ENCODE data around the gene STATH.

The STATH gene, protein sequence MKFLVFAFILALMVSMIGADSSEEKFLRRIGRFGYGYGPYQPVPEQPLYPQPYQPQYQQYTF

DNA sequence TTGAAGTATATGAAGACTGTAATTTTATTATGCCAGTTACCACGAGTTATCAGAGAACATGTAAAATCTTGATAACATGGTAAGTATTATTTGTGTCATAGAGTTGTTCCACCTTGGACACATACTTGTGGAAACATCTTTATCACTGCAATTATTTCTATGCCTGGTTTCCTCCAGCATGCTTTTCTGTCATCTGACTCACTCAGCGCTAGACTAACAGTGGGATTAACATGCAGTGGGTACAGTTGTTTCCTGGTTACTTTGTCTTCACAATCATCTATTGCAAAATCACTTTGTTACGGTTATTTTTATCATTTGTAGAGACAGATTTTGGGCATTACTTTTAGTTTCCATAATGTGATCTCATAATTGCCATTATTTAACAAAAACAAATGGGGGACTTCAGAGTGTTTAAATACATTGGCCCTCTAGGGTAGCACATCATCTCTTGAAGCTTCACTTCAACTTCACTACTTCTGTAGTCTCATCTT is at the start of gene STATH:
STATH (plus strand) TSS at position 441 of the 491 bp plus-strand sequence. CDS start 2,472 bp downstream, outside the sequence.
- H3K9ac ChIP-seq (ENCODE audit: low read length), result no peak within 1 kb of the TSS
- no peaks in the 10 kb centered on the region for H3K27me3 ChIP-seq (replicated peaks; ENCODE audit: control insufficient read depth, insufficient read depth, low read length)
- DNase-seq (ENCODE audit: low read depth), result peak; percentile 34
- H3K9me3 ChIP-seq (ENCODE audit: control insufficient read depth, low read length), result no peaks in the 10 kb centered on the region
- no peaks in the 10 kb centered on the region for H3K36me3 ChIP-seq (ENCODE audit: control insufficient read depth, insufficient read depth, low read length, severe bottlenecking)
- no peaks in the 10 kb centered on the region for H3K4me1 ChIP-seq (ENCODE audit: control insufficient read depth, insufficient read depth, low read length)
- H3K4me3 ChIP-seq (ENCODE audit: low read length), result no peak within 1 kb of the TSS

DNA sequence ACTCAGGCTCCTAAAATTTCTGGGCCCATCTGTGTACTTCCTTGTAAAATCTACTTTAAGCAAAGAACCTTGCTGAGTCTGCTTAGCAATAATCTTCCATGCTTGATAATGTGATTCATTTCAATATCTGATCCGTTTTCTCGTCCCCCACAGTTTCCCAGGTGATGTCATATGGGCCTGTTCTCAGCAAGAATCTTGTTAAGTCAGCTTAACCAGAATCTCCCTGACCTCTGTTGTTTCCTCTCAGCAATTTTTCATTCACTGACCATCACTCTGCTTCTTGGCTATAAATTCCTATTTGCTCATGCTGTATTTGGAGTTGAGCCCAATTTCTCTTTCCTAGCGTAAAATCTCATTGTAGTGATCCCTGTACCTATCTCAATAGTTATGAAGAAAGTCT is 44.2 kb upstream of the STATH start:
- H3K36me3 ChIP-seq (ENCODE audit: control insufficient read depth, insufficient read depth, low read length, severe bottlenecking), result no peaks in the 10 kb centered on the region
- no peak overlapping the region for H3K4me3 ChIP-seq (ENCODE audit: low read length)
- no peak overlapping the region for H3K9ac ChIP-seq (ENCODE audit: low read length)
- H3K4me1 ChIP-seq (ENCODE audit: control insufficient read depth, insufficient read depth, low read length), result peaks cover 9% of the 10 kb centered on the region
- no peaks in the 10 kb centered on the region for H3K9me3 ChIP-seq (ENCODE audit: control insufficient read depth, low read length)
- H3K27me3 ChIP-seq (replicated peaks; ENCODE audit: control insufficient read depth, insufficient read depth, low read length), result no peaks in the 10 kb centered on the region
- DNase-seq (ENCODE audit: low read depth), result no peak

DNA sequence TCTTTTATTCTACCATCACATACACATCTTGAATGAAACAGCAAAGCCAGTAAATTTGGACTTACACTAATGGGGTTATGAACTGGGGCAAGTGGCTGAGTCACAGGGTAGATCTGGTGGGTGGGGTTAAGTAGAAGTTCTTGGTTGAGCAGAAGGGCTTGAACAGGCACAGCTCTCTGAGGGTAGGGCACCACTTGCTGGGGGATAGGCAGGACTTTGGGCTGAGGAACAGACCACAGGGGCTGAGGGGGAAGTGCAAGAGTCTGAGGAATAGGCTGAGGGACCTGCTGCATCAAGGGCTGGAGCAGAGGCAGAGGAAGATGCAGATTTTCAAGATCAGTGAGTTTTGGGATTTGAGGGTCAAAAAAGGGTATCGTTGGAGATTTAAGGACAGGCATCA is 38.6 kb upstream of the STATH start:
- H3K4me1 ChIP-seq (ENCODE audit: control insufficient read depth, insufficient read depth, low read length), result peaks cover 16% of the 10 kb centered on the region
- no peaks in the 10 kb centered on the region for H3K27me3 ChIP-seq (replicated peaks; ENCODE audit: control insufficient read depth, insufficient read depth, low read length)
- DNase-seq (ENCODE audit: low read depth), result no peak
- no peak overlapping the region for H3K4me3 ChIP-seq (ENCODE audit: low read length)
- H3K9me3 ChIP-seq (ENCODE audit: control insufficient read depth, low read length), result no peaks in the 10 kb centered on the region
- H3K9ac ChIP-seq (ENCODE audit: low read length), result no peak overlapping the region
- no peaks in the 10 kb centered on the region for H3K36me3 ChIP-seq (ENCODE audit: control insufficient read depth, insufficient read depth, low read length, severe bottlenecking)

DNA sequence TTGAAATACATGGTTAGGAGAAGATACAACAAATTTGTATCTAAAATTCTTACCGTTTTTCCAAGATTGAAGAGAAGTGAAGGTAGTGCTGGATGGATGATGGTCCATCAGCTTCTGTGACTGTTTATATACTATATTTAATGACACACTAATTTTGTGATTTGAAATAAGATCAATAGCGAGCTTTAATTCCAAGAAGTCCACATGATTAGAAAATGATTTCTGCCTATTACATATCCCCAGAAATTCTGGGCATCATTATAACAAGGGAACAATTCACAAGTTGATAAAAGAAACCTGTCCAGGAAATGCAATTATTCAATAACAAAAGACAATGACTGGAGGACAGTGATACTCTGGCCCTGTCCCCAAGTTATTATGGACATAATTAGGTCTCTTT is 30.1 kb upstream of the STATH start, which contains the start of gene CSN2:
CSN2 (minus strand) TSS at position 101 of the 400 bp plus-strand sequence. CDS start 4,733 bp downstream, outside the sequence.
- Histone ChIP-seq H3K36me3 (ENCODE audit: control insufficient read depth, insufficient read depth, low read length, severe bottlenecking) (no peaks in the 10 kb centered on the region), H3K27me3 (replicated peaks; ENCODE audit: control insufficient read depth, insufficient read depth, low read length) (no peaks in the 10 kb centered on the region), H3K4me3 (ENCODE audit: low read length) (no peak within 1 kb of the TSS), H3K4me1 (ENCODE audit: control insufficient read depth, insufficient read depth, low read length) (no peaks in the 10 kb centered on the region), H3K9ac (ENCODE audit: low read length) (no peak within 1 kb of the TSS), H3K9me3 (ENCODE audit: control insufficient read depth, low read length) (no peaks in the 10 kb centered on the region)
- no peak for DNase-seq (ENCODE audit: low read depth)

DNA sequence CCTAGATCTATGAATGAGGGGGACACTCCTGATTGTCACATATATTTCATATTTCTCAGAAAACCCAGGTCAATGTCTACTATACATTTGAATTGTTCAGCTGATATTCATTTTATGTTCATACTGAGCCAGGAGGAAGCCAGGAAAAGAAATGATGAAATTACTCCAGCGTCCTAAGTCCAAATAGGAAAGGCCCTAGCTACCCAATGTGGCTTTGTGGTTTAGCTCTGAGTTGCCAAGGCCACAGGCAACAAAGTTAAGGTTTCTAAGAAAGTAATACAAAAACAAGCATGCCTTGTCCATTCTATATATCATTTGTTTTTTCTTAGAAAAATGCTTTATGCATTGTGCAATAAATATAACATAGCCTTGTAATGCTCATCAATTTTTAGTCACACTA is 25.7 kb upstream of the STATH start:
- no peaks in the 10 kb centered on the region for H3K36me3 ChIP-seq (ENCODE audit: control insufficient read depth, insufficient read depth, low read length, severe bottlenecking)
- H3K4me1 ChIP-seq (ENCODE audit: control insufficient read depth, insufficient read depth, low read length), result no peaks in the 10 kb centered on the region
- DNase-seq (ENCODE audit: low read depth), result peak; percentile 52
- H3K9me3 ChIP-seq (ENCODE audit: control insufficient read depth, low read length), result no peaks in the 10 kb centered on the region
- H3K27me3 ChIP-seq (replicated peaks; ENCODE audit: control insufficient read depth, insufficient read depth, low read length), result no peaks in the 10 kb centered on the region
- H3K4me3 ChIP-seq (ENCODE audit: low read length), result no peak overlapping the region
- no peak overlapping the region for H3K9ac ChIP-seq (ENCODE audit: low read length)

DNA sequence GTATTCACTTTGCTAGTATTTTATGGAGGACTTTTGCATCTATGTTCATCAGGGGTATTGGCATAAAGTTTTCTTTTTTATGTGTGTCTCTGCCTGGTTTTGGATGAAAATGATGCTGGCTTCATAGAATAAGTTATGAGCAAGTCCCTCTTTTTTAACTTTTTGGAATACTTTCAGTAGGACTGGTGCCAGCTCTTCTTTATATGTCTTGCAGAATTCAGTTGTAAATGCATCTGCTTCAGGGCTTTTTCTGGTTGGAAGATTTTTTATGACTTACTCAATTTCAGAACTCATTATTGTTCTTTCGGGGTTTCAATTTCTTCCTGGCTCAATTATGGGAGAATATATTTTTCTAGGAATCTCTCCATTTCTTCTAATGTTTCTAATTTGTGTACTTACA is 21.1 kb upstream of the STATH start:
- no peaks in the 10 kb centered on the region for H3K9me3 ChIP-seq (ENCODE audit: control insufficient read depth, low read length)
- H3K4me1 ChIP-seq (ENCODE audit: control insufficient read depth, insufficient read depth, low read length), result peaks cover 15% of the 10 kb centered on the region
- H3K27me3 ChIP-seq (replicated peaks; ENCODE audit: control insufficient read depth, insufficient read depth, low read length), result no peaks in the 10 kb centered on the region
- H3K9ac ChIP-seq (ENCODE audit: low read length), result no peak overlapping the region
- H3K36me3 ChIP-seq (ENCODE audit: control insufficient read depth, insufficient read depth, low read length, severe bottlenecking), result no peaks in the 10 kb centered on the region
- DNase-seq (ENCODE audit: low read depth), result peak; percentile 71
- no peak overlapping the region for H3K4me3 ChIP-seq (ENCODE audit: low read length)

DNA sequence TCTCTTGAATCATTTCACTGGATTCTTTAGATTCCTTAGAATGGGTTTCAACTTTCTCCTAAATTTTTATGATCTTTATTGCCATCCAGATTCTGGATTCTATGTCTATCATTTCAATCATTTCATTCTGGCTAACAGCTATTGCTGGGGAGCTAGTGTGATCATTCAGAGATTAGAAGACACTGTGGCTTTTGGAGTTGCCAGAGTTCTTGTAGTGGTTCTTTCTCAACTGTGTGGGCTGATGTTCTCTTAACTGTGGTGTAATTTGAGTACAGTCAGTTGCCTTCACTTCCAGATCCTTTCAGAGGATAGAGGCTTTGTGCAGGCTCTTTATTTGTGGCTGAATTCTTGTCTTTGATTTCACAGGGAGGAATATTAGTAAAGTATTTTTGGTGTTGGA is 18.2 kb upstream of the STATH start:
- Histone ChIP-seq H3K4me3 (ENCODE audit: low read length) (peak overlapping the region; percentile 25), H3K9me3 (ENCODE audit: control insufficient read depth, low read length) (no peaks in the 10 kb centered on the region), H3K27me3 (replicated peaks; ENCODE audit: control insufficient read depth, insufficient read depth, low read length) (no peaks in the 10 kb centered on the region), H3K36me3 (ENCODE audit: control insufficient read depth, insufficient read depth, low read length, severe bottlenecking) (no peaks in the 10 kb centered on the region), H3K4me1 (ENCODE audit: control insufficient read depth, insufficient read depth, low read length) (peaks cover 15% of the 10 kb centered on the region), H3K9ac (ENCODE audit: low read length) (no peak overlapping the region)
- peak; percentile 78 for DNase-seq (ENCODE audit: low read depth)

DNA sequence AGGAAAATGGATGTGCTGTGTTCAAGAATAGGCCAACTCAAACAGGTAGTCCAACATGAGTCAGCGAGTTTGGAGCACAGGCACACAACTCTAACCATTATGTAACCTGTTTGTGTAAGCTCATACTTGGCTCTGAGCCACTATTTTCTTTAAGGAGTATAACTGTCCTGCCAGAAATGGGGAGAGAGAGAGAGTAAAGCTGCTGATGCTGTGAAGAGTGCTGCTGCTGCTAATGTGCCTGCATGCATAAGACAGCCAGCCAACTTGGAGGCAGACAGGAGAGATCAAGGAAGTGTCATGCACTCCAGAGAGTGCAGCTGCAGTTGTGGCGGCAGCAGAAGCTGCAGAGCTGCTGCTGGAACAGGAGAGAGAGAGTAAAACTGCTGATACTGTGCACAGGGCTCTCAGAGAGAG is 11.7 kb upstream of the STATH start:
- Histone ChIP-seq H3K4me1 (ENCODE audit: control insufficient read depth, insufficient read depth, low read length) (no peaks in the 10 kb centered on the region), H3K27me3 (replicated peaks; ENCODE audit: control insufficient read depth, insufficient read depth, low read length) (no peaks in the 10 kb centered on the region), H3K9ac (ENCODE audit: low read length) (no peak overlapping the region), H3K9me3 (ENCODE audit: control insufficient read depth, low read length) (no peaks in the 10 kb centered on the region), H3K4me3 (ENCODE audit: low read length) (no peak overlapping the region), H3K36me3 (ENCODE audit: control insufficient read depth, insufficient read depth, low read length, severe bottlenecking) (no peaks in the 10 kb centered on the region)
- DNase-seq (ENCODE audit: low read depth), result peak; percentile 33

DNA sequence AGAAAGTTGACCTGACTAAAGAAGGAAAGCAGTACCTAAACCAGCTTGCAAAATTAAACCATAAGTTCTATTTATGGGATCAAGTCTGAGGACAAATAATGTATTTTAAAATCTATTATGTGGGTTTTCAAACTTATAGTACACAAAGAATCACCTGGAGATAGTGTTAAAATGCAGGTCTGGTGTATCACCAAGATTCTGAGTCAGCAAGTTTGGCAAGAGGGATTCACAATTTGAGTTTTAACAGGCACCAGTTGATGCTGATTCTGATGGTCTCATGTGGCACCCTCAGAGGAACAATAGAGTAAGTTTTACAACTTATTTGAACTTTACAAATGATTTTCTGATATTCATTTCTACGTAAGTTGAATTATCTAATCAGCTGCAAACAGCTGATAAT is 9.1 kb upstream of the STATH start:
- no peak for DNase-seq (ENCODE audit: low read depth)
- Histone ChIP-seq H3K9me3 (ENCODE audit: control insufficient read depth, low read length) (no peaks in the 10 kb centered on the region), H3K27me3 (replicated peaks; ENCODE audit: control insufficient read depth, insufficient read depth, low read length) (no peaks in the 10 kb centered on the region), H3K36me3 (ENCODE audit: control insufficient read depth, insufficient read depth, low read length, severe bottlenecking) (no peaks in the 10 kb centered on the region), H3K9ac (ENCODE audit: low read length) (no peak overlapping the region), H3K4me3 (ENCODE audit: low read length) (no peak overlapping the region), H3K4me1 (ENCODE audit: control insufficient read depth, insufficient read depth, low read length) (no peaks in the 10 kb centered on the region)

DNA sequence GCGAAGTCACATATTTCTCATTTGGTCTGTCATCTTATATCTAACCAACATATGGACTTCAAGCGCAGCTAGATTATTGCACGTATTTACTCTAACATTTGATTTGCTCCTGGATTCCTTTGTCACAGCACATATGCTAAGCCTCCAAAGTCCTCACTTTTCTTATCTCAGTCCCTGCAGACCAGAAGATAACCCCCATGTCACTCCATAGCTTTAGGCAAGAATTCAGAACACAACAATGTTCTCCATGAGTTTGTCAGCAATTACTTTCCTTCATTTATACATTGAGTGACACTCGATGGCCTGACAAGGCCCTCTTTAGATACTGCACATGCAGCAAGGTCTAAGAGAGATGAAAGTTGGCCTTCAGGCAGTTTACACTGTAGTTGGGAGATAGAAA is 4.8 kb upstream of the STATH start:
- Histone ChIP-seq H3K4me1 (ENCODE audit: control insufficient read depth, insufficient read depth, low read length) (no peaks in the 10 kb centered on the region), H3K9me3 (ENCODE audit: control insufficient read depth, low read length) (no peaks in the 10 kb centered on the region), H3K4me3 (ENCODE audit: low read length) (no peak overlapping the region), H3K36me3 (ENCODE audit: control insufficient read depth, insufficient read depth, low read length, severe bottlenecking) (no peaks in the 10 kb centered on the region), H3K9ac (ENCODE audit: low read length) (no peak overlapping the region), H3K27me3 (replicated peaks; ENCODE audit: control insufficient read depth, insufficient read depth, low read length) (no peaks in the 10 kb centered on the region)
- no peak for DNase-seq (ENCODE audit: low read depth)

DNA sequence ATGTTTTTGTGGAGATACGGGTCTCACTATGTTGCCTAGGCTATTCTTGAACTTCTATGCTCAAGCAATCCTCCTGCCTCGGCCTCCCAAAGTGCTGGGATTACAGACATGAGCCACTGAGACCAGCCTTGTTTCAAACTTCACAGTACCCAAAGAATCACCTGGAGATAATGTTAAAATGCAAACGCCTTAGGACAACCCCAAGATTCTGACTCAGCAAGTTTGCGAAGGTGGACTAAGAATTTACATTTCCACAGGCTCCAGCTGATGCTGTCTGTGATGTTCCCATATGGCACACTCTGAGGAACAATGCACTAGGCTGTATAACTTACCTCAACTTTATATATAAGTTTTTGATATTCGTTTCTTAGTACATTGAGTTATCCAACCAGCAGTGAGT is 984 bp upstream of the STATH start:
- no peaks in the 10 kb centered on the region for H3K36me3 ChIP-seq (ENCODE audit: control insufficient read depth, insufficient read depth, low read length, severe bottlenecking)
- no peaks in the 10 kb centered on the region for H3K4me1 ChIP-seq (ENCODE audit: control insufficient read depth, insufficient read depth, low read length)

DNA sequence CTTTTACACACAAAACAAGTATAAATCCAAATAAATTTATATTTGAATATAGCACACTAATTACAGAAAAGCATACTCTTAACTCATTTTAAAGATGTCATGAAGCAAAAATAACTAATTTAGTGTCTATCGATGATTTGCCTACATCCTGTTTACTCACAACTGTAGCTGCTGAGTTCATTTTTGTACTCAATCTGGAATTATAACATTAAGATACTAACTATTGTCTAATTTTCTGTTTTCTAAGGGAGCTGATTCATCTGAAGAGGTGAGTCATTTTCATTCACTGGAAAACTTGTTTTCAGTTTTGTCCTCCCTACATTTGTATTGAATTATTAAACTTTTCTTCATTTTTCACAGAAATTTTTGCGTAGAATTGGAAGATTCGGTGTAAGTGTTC is 3.7 kb downstream of the STATH start:
- Histone ChIP-seq H3K9ac (ENCODE audit: low read length) (no peak overlapping the region), H3K36me3 (ENCODE audit: control insufficient read depth, insufficient read depth, low read length, severe bottlenecking) (no peaks in the 10 kb centered on the region), H3K4me1 (ENCODE audit: control insufficient read depth, insufficient read depth, low read length) (no peaks in the 10 kb centered on the region), H3K27me3 (replicated peaks; ENCODE audit: control insufficient read depth, insufficient read depth, low read length) (no peaks in the 10 kb centered on the region), H3K4me3 (ENCODE audit: low read length) (peak overlapping the region; percentile 40), H3K9me3 (ENCODE audit: control insufficient read depth, low read length) (no peaks in the 10 kb centered on the region)
- peak; percentile 52 for DNase-seq (ENCODE audit: low read depth)

More for the DNA sequence above, 984 bp upstream of the STATH start:
- H3K4me3 ChIP-seq (ENCODE audit: low read length), result no peak overlapping the region
- no peak for DNase-seq (ENCODE audit: low read depth)
- H3K9me3 ChIP-seq (ENCODE audit: control insufficient read depth, low read length), result no peaks in the 10 kb centered on the region
- H3K9ac ChIP-seq (ENCODE audit: low read length), result no peak overlapping the region
- no peaks in the 10 kb centered on the region for H3K27me3 ChIP-seq (replicated peaks; ENCODE audit: control insufficient read depth, insufficient read depth, low read length)

Measured in adipocyte (in vitro differentiated cells).